Small intestine (tissue), 7 donors: ENCODE data around the gene GGT1. TPM values are rescaled to one million over a fixed set of nuclear protein-coding genes. Genes with fewer than 3 reads are reported as not detected.
"Not testable (repeated sequence)": the region's sequence is repeated elsewhere in the genome, so short reads cannot be mapped to it uniquely, and the experiment has no call there.

Experiments used
- DNase-seq, 2 donors: peaks; one replicate each; pipeline versions ENCODE4 v3.0.0 to v3.0.0-alpha.2; 2013
- FAIRE-seq: peaks from 2 replicates; lab custom pipeline; 2012; peaks lifted over from hg19 to GRCh38; lab: Jason Lieb, UNC
- H3K27ac ChIP-seq, 3 donors: one replicate each; pipeline ENCODE4 v1.5.1; 2013; ENCODE audit warnings: low read length in 2 of 3, mild to moderate bottlenecking in 2 of 3, control low read depth in 1 of 3, inconsistent platforms in 1 of 3, low read depth in 1 of 3, moderate library complexity in 1 of 3
- H3K27me3 ChIP-seq, 3 donors: one replicate each; pipeline ENCODE4 v1.6.1; 2013; ENCODE audit warnings: low read length in 3 of 3, inconsistent platforms in 1 of 3; ENCODE audit not compliant: control insufficient read depth in 3 of 3, insufficient read depth in 3 of 3
- H3K36me3 ChIP-seq, 3 donors: one replicate each; pipeline ENCODE4 v1.6.1; 2013; ENCODE audit warnings: low read length in 3 of 3, inconsistent platforms in 1 of 3, low read depth in 1 of 3, mild to moderate bottlenecking in 1 of 3, moderate library complexity in 1 of 3; ENCODE audit not compliant: control insufficient read depth in 3 of 3, insufficient read depth in 2 of 3
- H3K4me1 ChIP-seq, 3 donors: one replicate each; pipeline ENCODE4 v1.6.1; 2013; ENCODE audit warnings: low read length in 2 of 3, inconsistent platforms in 1 of 3, low read depth in 1 of 3, mild to moderate bottlenecking in 1 of 3, moderate library complexity in 1 of 3; ENCODE audit not compliant: control insufficient read depth in 3 of 3, insufficient read depth in 2 of 3
- H3K4me3 ChIP-seq, 3 donors: one replicate each; pipeline ENCODE4 v1.5.1; 2013; ENCODE audit warnings: low read length in 3 of 3, control low read depth in 1 of 3, inconsistent platforms in 1 of 3, low read depth in 1 of 3, mild to moderate bottlenecking in 1 of 3, moderate library complexity in 1 of 3
- H3K9me3 ChIP-seq, 2 donors: one replicate each; pipeline ENCODE4 v1.6.1; 2013; ENCODE audit warnings: low read depth in 1 of 2, low read length in 1 of 2; ENCODE audit not compliant: control insufficient read depth in 2 of 2, insufficient read depth in 1 of 2
- WGBS, 3 donors: extraction: QIAGEN DNeasy Blood & Tissue Kit; methylation state at CpG; one replicate each; pipeline ENCODE4 v1.1.7; 2013; 5-methylcytosine and 5-hydroxymethylcytosine counted together
- polyA plus RNA-seq, 4 donors: library from polyadenylated mRNA; stranded (reverse) in 3 of 4; unstranded in 1 of 4; fragments of 200-250 nt in 3 of 4; fragments of 120-200 nt in 1 of 4; gene quantifications; one replicate each; pipeline versions ENCODE4 v1.2.1 to v1.2.3, GENCODE V29; 2013
- donor health status: healthy with polysubstance abuse.
- donor health status: control.
- donor health status: control.
- donor health status: Bipolar disorder and iron deficiency.
- donor health status: healthy.

Gene GGT1
- polyA plus RNA-seq, 4 donors = 44.2 to 581 (median 265) TPM

DNA sequence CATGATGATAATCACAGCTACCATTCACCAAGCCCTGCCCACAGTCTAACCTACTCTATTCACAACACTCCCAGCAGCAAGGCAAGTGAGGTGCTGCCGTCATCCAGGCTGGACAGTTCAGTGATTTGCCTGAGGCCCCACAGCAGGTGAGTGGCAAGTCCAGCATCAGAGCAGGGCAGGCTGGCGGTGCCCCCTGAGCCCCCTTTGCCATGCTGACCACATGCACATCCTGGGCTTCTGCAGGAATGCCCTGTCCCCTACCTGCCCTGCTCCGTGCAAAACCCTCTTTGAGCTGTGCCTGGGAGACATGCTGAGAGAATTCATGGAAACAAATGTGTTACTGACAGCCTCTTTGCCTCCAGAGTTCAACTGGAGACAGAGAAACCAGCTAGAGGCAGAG is 6.9 kb downstream of the GGT1 start:
- not testable (repeated sequence) for H3K27me3 ChIP-seq, H3K4me3 ChIP-seq, H3K4me1 ChIP-seq, H3K36me3 ChIP-seq, H3K9me3 ChIP-seq, FAIRE-seq, H3K27ac ChIP-seq, DNase-seq
- 97 to 100% (median 100%) methylated on average over 2 to 3 of the region's 3 CpGs for WGBS, 3 donors

DNA sequence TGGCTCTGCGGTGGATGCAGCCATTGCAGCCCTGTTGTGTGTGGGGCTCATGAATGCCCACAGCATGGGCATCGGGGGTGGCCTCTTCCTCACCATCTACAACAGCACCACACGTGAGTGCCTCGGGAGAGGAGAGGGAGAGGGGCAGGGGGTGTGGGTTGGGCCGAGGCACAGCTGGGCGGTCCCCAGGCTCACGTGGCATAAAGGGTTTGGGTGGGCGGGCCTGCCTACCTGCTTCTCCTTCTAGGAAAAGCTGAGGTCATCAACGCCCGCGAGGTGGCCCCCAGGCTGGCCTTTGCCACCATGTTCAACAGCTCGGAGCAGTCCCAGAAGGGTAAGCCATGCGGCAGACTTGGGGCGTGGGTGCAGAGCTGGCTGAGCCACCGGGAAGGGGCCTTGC is 11.8 kb downstream of the GGT1 start:
- H3K36me3 ChIP-seq, H3K4me3 ChIP-seq, DNase-seq, FAIRE-seq, H3K4me1 ChIP-seq, H3K27ac ChIP-seq, H3K9me3 ChIP-seq, H3K27me3 ChIP-seq: not testable (repeated sequence)
- WGBS, 3 donors = 83 to 92% (median 88%) methylated on average over 6 to 15 of the region's 15 CpGs

DNA sequence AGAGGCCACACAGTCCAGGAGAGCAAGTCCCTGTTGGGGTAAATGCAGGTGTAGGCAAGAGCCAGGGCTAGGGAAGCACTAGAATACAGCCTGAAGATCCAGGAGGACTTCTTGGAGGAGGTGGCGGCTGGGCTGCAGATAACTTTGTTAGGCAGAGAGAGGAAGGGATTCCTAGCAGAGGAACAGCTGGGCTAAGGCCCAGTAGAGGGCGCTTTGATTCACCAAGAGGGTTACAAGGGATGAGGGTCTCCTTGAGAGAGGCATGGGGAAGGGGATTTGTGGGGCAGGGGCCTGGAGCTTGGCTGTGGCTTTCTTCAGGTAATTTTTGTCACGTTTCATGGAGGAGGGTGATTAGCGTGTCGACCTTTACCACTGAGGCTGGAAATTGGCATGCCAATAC is 18.3 kb downstream of the GGT1 start:
- H3K27me3 ChIP-seq, FAIRE-seq, H3K4me1 ChIP-seq, H3K36me3 ChIP-seq, H3K9me3 ChIP-seq, H3K27ac ChIP-seq, H3K4me3 ChIP-seq, DNase-seq: not testable (repeated sequence)
- 76 to 83% (median 77%) methylated on average over 2 to 4 of the region's 5 CpGs for WGBS, 3 donors

DNA sequence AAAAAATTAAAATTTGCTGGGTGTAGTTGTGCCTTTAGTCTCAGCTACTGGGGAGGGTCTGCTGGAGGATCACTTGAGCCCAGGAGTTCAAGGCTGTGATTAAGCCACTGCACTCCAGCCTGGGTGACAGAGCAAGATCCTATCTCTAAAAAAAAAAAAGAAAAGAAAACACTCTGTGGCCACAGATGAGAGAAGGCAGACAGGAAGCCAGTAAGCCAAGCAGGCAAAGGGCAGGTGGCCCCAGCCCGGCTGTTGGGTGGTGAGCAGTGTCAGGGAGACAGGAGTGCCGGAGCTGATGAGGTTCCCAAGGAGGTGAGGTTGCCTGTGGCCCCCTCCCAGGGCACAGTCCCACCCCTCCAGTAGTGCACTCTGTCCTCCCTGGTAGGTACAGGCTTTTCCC is 19.6 kb downstream of the GGT1 start:
- FAIRE-seq, H3K4me1 ChIP-seq: not testable (repeated sequence)

DNA sequence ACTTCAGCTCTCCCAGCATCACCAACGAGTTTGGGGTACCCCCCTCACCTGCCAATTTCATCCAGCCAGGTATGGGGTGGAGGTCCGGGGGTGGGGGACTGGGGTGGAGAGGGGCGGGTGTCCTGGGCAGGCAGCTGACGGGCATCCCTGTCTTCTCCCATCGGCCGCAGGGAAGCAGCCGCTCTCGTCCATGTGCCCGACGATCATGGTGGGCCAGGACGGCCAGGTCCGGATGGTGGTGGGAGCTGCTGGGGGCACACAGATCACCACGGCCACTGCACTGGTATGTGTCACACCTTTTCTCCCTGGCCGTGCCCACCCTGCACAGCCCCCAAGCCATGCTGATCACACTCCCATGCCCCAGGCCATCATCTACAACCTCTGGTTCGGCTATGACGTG is 24.9 kb downstream of the GGT1 start:
- not testable (repeated sequence) for H3K36me3 ChIP-seq, H3K4me1 ChIP-seq, DNase-seq, H3K9me3 ChIP-seq, H3K27me3 ChIP-seq, H3K27ac ChIP-seq, FAIRE-seq, H3K4me3 ChIP-seq
- 79 to 93% (median 91%) methylated on average over 4 to 14 of the region's 16 CpGs for WGBS, 3 donors

More for the DNA sequence above, 19.6 kb downstream of the GGT1 start:
- DNase-seq, H3K27me3 ChIP-seq, H3K4me3 ChIP-seq, H3K9me3 ChIP-seq, H3K27ac ChIP-seq, H3K36me3 ChIP-seq: not testable (repeated sequence)
- 17 to 58% (median 56%) methylated on average over 1 to 2 of the region's 2 CpGs for WGBS, 3 donors

DNA sequence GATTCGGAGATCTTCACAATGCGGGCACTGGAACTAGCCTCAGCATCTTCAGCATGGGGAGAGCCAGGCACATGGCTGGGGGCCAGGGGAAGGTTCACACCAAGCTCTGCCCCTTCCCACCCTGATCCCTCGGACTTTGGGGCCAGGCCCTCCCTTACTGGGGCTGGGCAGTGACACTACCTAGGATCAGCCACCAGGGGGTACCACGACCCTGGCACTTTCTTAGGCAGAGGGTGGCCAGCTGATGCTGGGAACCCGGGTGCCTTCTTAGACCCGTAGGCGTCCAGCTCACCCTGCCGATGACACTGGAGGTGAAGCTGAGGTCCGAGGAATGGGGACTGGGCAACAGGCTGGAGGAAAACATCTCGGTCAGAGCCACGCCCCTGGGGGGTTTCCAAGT is 26.1 kb downstream of the GGT1 start:
- H3K4me3 ChIP-seq, FAIRE-seq: not testable (repeated sequence)

DNA sequence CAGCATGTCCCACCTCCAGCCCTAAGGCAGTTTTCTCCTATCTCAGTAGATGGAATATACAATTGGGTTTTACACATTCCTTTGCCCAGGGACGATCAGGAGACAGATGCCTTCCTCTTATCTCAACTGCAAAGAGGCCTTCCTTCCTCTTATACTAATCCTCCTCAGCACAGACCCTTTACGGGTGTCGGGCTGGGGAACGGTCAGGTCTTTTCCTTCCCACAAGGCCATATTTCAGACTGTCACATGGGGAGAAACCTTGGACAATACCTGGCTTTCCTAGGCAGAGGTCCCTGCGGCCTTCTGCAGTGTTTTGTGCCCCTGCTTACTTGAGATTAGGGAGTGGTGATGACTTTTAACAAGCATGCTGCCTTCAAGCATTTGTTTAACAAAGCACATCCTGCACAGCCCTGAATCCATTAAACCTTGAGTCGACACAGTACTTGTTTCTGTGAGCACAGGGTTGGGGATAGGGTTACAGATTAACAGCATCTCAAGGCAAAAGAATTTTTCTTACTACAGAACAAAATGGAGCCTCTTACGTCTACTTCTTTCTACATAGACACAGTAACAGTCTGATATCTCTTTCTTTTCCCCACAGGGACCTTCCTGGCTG is 27.9 kb downstream of the GGT1 start:
- 47 to 69% (median 67%) methylated on average over 7 of the region's 7 CpGs for WGBS, 3 donors
- not testable (repeated sequence) for H3K27me3 ChIP-seq, H3K27ac ChIP-seq, H3K36me3 ChIP-seq, H3K4me3 ChIP-seq, H3K9me3 ChIP-seq, H3K4me1 ChIP-seq, DNase-seq, FAIRE-seq

More for the DNA sequence above, 26.1 kb downstream of the GGT1 start:
- H3K9me3 ChIP-seq, H3K27me3 ChIP-seq, H3K27ac ChIP-seq, H3K36me3 ChIP-seq, DNase-seq, H3K4me1 ChIP-seq: not testable (repeated sequence)
- WGBS, 3 donors = 57 to 65% (median 58%) methylated on average over 4 to 9 of the region's 11 CpGs

DNA sequence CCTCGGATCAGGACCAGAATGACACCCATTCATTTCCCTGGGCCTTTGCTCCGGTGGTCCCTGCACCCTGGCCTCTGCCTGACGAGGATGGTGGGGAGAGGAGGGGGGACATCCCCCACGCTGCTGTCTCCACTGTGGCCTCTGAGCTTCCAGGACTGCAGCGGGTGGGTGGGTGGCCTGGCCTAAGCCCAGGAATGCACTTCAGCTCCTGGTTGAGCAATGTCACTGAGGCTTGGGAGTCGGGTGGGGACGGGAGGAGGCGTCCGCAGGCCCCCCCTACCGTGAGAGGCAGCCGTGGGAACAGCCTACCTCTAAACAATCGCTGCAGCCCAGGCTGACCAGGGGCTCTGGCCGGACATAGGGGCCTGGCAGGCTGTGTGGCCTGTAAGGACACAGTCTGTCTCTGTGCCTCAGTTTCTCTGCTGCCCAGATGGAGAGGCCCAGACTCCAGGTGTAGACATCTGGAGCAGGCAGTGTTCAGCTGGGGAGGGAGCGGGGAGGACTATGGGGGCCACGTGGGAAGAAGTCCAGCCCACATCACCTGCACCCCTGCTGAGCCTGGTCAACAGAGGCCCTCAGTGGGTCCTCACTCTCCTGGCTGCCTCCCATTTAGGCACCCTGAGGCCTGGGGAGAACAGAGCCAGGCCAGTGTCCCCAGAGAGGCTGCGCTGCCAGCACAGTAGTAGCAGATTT is 28.6 kb downstream of the GGT1 start:
- not testable (repeated sequence) for DNase-seq, H3K36me3 ChIP-seq, H3K4me1 ChIP-seq, H3K9me3 ChIP-seq, H3K27me3 ChIP-seq, FAIRE-seq, H3K4me3 ChIP-seq, H3K27ac ChIP-seq
- 68 to 84% (median 75%) methylated on average over 11 to 15 of the region's 16 CpGs for WGBS, 3 donors
